ENCODE measurements around the gene MRFAP1L1. TPM values are rescaled to one million over a fixed set of nuclear protein-coding genes. Genes with fewer than 3 reads are reported as not detected.
"Not testable (repeated sequence)": the region's sequence is repeated elsewhere in the genome, so short reads cannot be mapped to it uniquely, and the experiment has no call there.

Gene MRFAP1L1
- total and polyA plus RNA-seq, 2 donors, result 77.6 to 103 TPM

GRCh38 chr4:6730603-6731317 lies 21.1 kb upstream of the MRFAP1L1 start:
- Histone ChIP-seq H3K27me3 (ENCODE audit: control insufficient read depth in 2 of 2, insufficient read depth in 1 of 2, low read length in 1 of 2) (no peaks in the 10 kb centered on the region), H3K4me1 (ENCODE audit: control insufficient read depth in 2 of 2, insufficient read depth in 2 of 2, low read length in 2 of 2) (peaks cover 0 to 6% of the 10 kb centered on the region in 2 donors), H3K36me3 (ENCODE audit: control insufficient read depth in 2 of 2, insufficient read depth in 2 of 2, low read length in 1 of 2) (no peaks in the 10 kb centered on the region), H3K4me3 (ENCODE audit: low read length in 2 of 2) (no peak overlapping the region), H3K27ac (ENCODE audit: low read depth in 1 of 2, low read length in 1 of 2) (no peak overlapping the region), H3K9me3 (ENCODE audit: control insufficient read depth in 2 of 2, insufficient read depth in 1 of 2, low read length in 1 of 2) (no peaks in the 10 kb centered on the region)
- no peak for DNase-seq (ENCODE audit: low read depth in 6 of 9, low spot score in 9 of 9)
- WGBS, result 82% methylated on average over 20 of the region's 20 CpGs

GRCh38 chr4:6728320-6729029 lies 18.8 kb upstream of the MRFAP1L1 start:
- 90% methylated on average over 15 of the region's 15 CpGs for WGBS
- Histone ChIP-seq H3K27ac (ENCODE audit: low read depth in 1 of 2, low read length in 1 of 2) (no peak overlapping the region), H3K4me3 (ENCODE audit: low read length in 2 of 2) (no peak overlapping the region), H3K4me1 (ENCODE audit: control insufficient read depth in 2 of 2, insufficient read depth in 2 of 2, low read length in 2 of 2) (peaks cover 0 to 6% of the 10 kb centered on the region in 2 donors), H3K27me3 (ENCODE audit: control insufficient read depth in 2 of 2, insufficient read depth in 1 of 2, low read length in 1 of 2) (no peaks in the 10 kb centered on the region), H3K36me3 (ENCODE audit: control insufficient read depth in 2 of 2, insufficient read depth in 2 of 2, low read length in 1 of 2) (no peaks in the 10 kb centered on the region), H3K9me3 (ENCODE audit: control insufficient read depth in 2 of 2, insufficient read depth in 1 of 2, low read length in 1 of 2) (no peaks in the 10 kb centered on the region)
- no peak for DNase-seq (ENCODE audit: low read depth in 6 of 9, low spot score in 9 of 9)

GRCh38 chr4:6727943-6728250 lies 18.2 kb upstream of the MRFAP1L1 start:
- H3K4me1 ChIP-seq (ENCODE audit: control insufficient read depth in 2 of 2, insufficient read depth in 2 of 2, low read length in 2 of 2), result peaks cover 0 to 6% of the 10 kb centered on the region in 2 donors
- WGBS, result 91% methylated on average over 3 of the region's 3 CpGs
- no peaks in the 10 kb centered on the region for H3K27me3 ChIP-seq (ENCODE audit: control insufficient read depth in 2 of 2, insufficient read depth in 1 of 2, low read length in 1 of 2)
- H3K4me3 ChIP-seq (ENCODE audit: low read length in 2 of 2), result no peak overlapping the region
- no peaks in the 10 kb centered on the region for H3K36me3 ChIP-seq (ENCODE audit: control insufficient read depth in 2 of 2, insufficient read depth in 2 of 2, low read length in 1 of 2)
- DNase-seq (ENCODE audit: low read depth in 6 of 9, low spot score in 9 of 9), result no peak
- no peak overlapping the region for H3K27ac ChIP-seq (ENCODE audit: low read depth in 1 of 2, low read length in 1 of 2)
- no peaks in the 10 kb centered on the region for H3K9me3 ChIP-seq (ENCODE audit: control insufficient read depth in 2 of 2, insufficient read depth in 1 of 2, low read length in 1 of 2)

- Histone ChIP-seq H3K4me1 (ENCODE audit: control insufficient read depth in 2 of 2, insufficient read depth in 2 of 2, low read length in 2 of 2) (peaks cover 0 to 6% of the 10 kb centered on the region in 2 donors), H3K9me3 (ENCODE audit: control insufficient read depth in 2 of 2, insufficient read depth in 1 of 2, low read length in 1 of 2) (no peaks in the 10 kb centered on the region), H3K36me3 (ENCODE audit: control insufficient read depth in 2 of 2, insufficient read depth in 2 of 2, low read length in 1 of 2) (no peaks in the 10 kb centered on the region), H3K27ac (ENCODE audit: low read depth in 1 of 2, low read length in 1 of 2) (no peak overlapping the region), H3K27me3 (ENCODE audit: control insufficient read depth in 2 of 2, insufficient read depth in 1 of 2, low read length in 1 of 2) (no peaks in the 10 kb centered on the region), H3K4me3 (ENCODE audit: low read length in 2 of 2) (no peak overlapping the region)
- 88% methylated on average over 31 of the region's 31 CpGs for WGBS
- DNase-seq (ENCODE audit: low read depth in 6 of 9, low spot score in 9 of 9), result no peak
Measured at GRCh38 chr4:6727081-6727942, 17.6 kb upstream of the MRFAP1L1 start.

- H3K4me3 ChIP-seq (ENCODE audit: low read length in 2 of 2); H3K27me3 ChIP-seq (ENCODE audit: control insufficient read depth in 2 of 2, insufficient read depth in 1 of 2, low read length in 1 of 2); H3K36me3 ChIP-seq (ENCODE audit: control insufficient read depth in 2 of 2, insufficient read depth in 2 of 2, low read length in 1 of 2); H3K27ac ChIP-seq (ENCODE audit: low read depth in 1 of 2, low read length in 1 of 2); DNase-seq (ENCODE audit: low read depth in 6 of 9, low spot score in 9 of 9); H3K4me1 ChIP-seq (ENCODE audit: control insufficient read depth in 2 of 2, insufficient read depth in 2 of 2, low read length in 2 of 2); H3K9me3 ChIP-seq (ENCODE audit: control insufficient read depth in 2 of 2, insufficient read depth in 1 of 2, low read length in 1 of 2): not testable (repeated sequence)
- WGBS, result 97% methylated on average over 16 of the region's 16 CpGs
Measured at GRCh38 chr4:6725427-6725961, 15.8 kb upstream of the MRFAP1L1 start.

GRCh38 chr4:6724421-6725111 lies 14.9 kb upstream of the MRFAP1L1 start:
- Histone ChIP-seq H3K27ac (ENCODE audit: low read depth in 1 of 2, low read length in 1 of 2) (no peak overlapping the region), H3K4me3 (ENCODE audit: low read length in 2 of 2) (no peak overlapping the region), H3K27me3 (ENCODE audit: control insufficient read depth in 2 of 2, insufficient read depth in 1 of 2, low read length in 1 of 2) (no peaks in the 10 kb centered on the region), H3K36me3 (ENCODE audit: control insufficient read depth in 2 of 2, insufficient read depth in 2 of 2, low read length in 1 of 2) (no peaks in the 10 kb centered on the region), H3K4me1 (ENCODE audit: control insufficient read depth in 2 of 2, insufficient read depth in 2 of 2, low read length in 2 of 2) (peaks cover 0 to 10% of the 10 kb centered on the region in 2 donors), H3K9me3 (ENCODE audit: control insufficient read depth in 2 of 2, insufficient read depth in 1 of 2, low read length in 1 of 2) (no peaks in the 10 kb centered on the region)
- WGBS, result 95% methylated on average over 21 of the region's 21 CpGs
- DNase-seq (ENCODE audit: low read depth in 6 of 9, low spot score in 9 of 9), result no peak

- Histone ChIP-seq H3K36me3 (ENCODE audit: control insufficient read depth in 2 of 2, insufficient read depth in 2 of 2, low read length in 1 of 2) (no peaks in the 10 kb centered on the region), H3K27ac (ENCODE audit: low read depth in 1 of 2, low read length in 1 of 2) (no peak overlapping the region), H3K27me3 (ENCODE audit: control insufficient read depth in 2 of 2, insufficient read depth in 1 of 2, low read length in 1 of 2) (no peaks in the 10 kb centered on the region), H3K9me3 (ENCODE audit: control insufficient read depth in 2 of 2, insufficient read depth in 1 of 2, low read length in 1 of 2) (no peaks in the 10 kb centered on the region), H3K4me1 (ENCODE audit: control insufficient read depth in 2 of 2, insufficient read depth in 2 of 2, low read length in 2 of 2) (peaks cover 0 to 10% of the 10 kb centered on the region in 2 donors), H3K4me3 (ENCODE audit: low read length in 2 of 2) (no peak overlapping the region)
- no peak for DNase-seq (ENCODE audit: low read depth in 6 of 9, low spot score in 9 of 9)
- 96% methylated on average over 8 of the region's 8 CpGs for WGBS
Measured at GRCh38 chr4:6723851-6724250, 14.2 kb upstream of the MRFAP1L1 start.

- H3K36me3 ChIP-seq (ENCODE audit: control insufficient read depth in 2 of 2, insufficient read depth in 2 of 2, low read length in 1 of 2), result no peaks in the 10 kb centered on the region
- no peaks in the 10 kb centered on the region for H3K9me3 ChIP-seq (ENCODE audit: control insufficient read depth in 2 of 2, insufficient read depth in 1 of 2, low read length in 1 of 2)
- H3K4me3 ChIP-seq (ENCODE audit: low read length in 2 of 2), result no peak overlapping the region
- H3K27me3 ChIP-seq (ENCODE audit: control insufficient read depth in 2 of 2, insufficient read depth in 1 of 2, low read length in 1 of 2), result no peaks in the 10 kb centered on the region
- DNase-seq (ENCODE audit: low read depth in 6 of 9, low spot score in 9 of 9), result no peak
- peaks cover 0 to 6% of the 10 kb centered on the region in 2 donors for H3K4me1 ChIP-seq (ENCODE audit: control insufficient read depth in 2 of 2, insufficient read depth in 2 of 2, low read length in 2 of 2)
- WGBS, result 97% methylated on average over 12 of the region's 12 CpGs
- no peak overlapping the region for H3K27ac ChIP-seq (ENCODE audit: low read depth in 1 of 2, low read length in 1 of 2)
Measured at GRCh38 chr4:6722891-6723290, 13.2 kb upstream of the MRFAP1L1 start.

Measured in thymus (tissue), 11 donors.